CD4-positive, alpha-beta T cell treated with Interleukin-4 for 4 hours (primary cell): Measurements from ENCODE around the gene WDR91.
"Not testable (repeated sequence)": the region's sequence is repeated elsewhere in the genome, so short reads cannot be mapped to it uniquely, and the experiment has no call there.

Experiments used
- DNase-seq: peaks from one replicate; pipeline ENCODE4 v3.0.0-alpha.2; 2020

WDR91 gene

GRCh38 chr7:135175931-135176330 lies 35.4 kb downstream of the WDR91 start:
- no peak for DNase-seq

GRCh38 chr7:135174941-135175340 lies 36.4 kb downstream of the WDR91 start:
- no peak for DNase-seq

- DNase-seq: not testable (repeated sequence)
Observed at GRCh38 chr7:135173916-135174315, 37.4 kb downstream of the WDR91 start.

- not testable (repeated sequence) for DNase-seq
Observed at GRCh38 chr7:135171581-135172291, 39.6 kb downstream of the WDR91 start.

- DNase-seq: not testable (repeated sequence)
Observed at GRCh38 chr7:135170998-135171481, 40.3 kb downstream of the WDR91 start.

- peak; percentile 88 for DNase-seq
Observed at GRCh38 chr7:135170274-135170997, 40.9 kb downstream of the WDR91 start, which contains the start of gene CYREN. Gene CYREN, minus strand, starts transcription at chr7:135170707. Its CDS starts 1,785 bp downstream, at chr7:135168922.

- DNase-seq: no peak
Observed at GRCh38 chr7:135169964-135170273, 41.4 kb downstream of the WDR91 start.

GRCh38 chr7:135169141-135169963 lies 42.0 kb downstream of the WDR91 start:
- peak; percentile 75 for DNase-seq

GRCh38 chr7:135168489-135169140 lies 42.7 kb downstream of the WDR91 start:
- no peak for DNase-seq

- DNase-seq: peak; percentile 26
Observed at GRCh38 chr7:135168001-135168400, 43.3 kb downstream of the WDR91 start.

- DNase-seq: no peak
Observed at GRCh38 chr7:135167365-135167917, 43.9 kb downstream of the WDR91 start.

- no peak for DNase-seq
Observed at GRCh38 chr7:135166338-135166990, 44.9 kb downstream of the WDR91 start.

- no peak for DNase-seq
Observed at GRCh38 chr7:135165862-135166261, 45.5 kb downstream of the WDR91 start.

- DNase-seq: no peak
Observed at GRCh38 chr7:135164357-135165061, 46.8 kb downstream of the WDR91 start.

- DNase-seq: no peak
Observed at GRCh38 chr7:135162382-135163001, 48.8 kb downstream of the WDR91 start.

GRCh38 chr7:135161669-135162068 lies 49.7 kb downstream of the WDR91 start:
- no peak for DNase-seq

GRCh38 chr7:135160858-135161653 lies 50.3 kb downstream of the WDR91 start:
- DNase-seq: no peak

GRCh38 chr7:135160098-135160857 lies 51.0 kb downstream of the WDR91 start:
- DNase-seq: peak; percentile 36
